HCT116 (cell line): ENCODE data around the gene SLC25A52. TPM values are rescaled to one million over a fixed set of nuclear protein-coding genes. Genes with fewer than 3 reads are reported as not detected.

Experiments
- ATAC-seq: fragments of 200-7000 bp; cut with Tn5 transposase; 2 replicates; pipeline ENCODE4 v1.9.1; 2020; ENCODE audit warnings: mild to moderate bottlenecking, moderate library complexity
- BruUV-seq: library from RNA; stranded (reverse); fragments of 400-500 nt; replicated peaks from 2 replicates; lab custom pipeline; 2021; lab: Mats Ljungman, UMichigan
- CTCF ChIA-PET: fragments of 300-600 bp; sonication (Branson Sonifier 250); formaldehyde crosslinking; loops from one replicate; lab custom pipeline; 2021; ENCODE audit warnings: antibody characterized with exemption; lab: Charles Lee
- POLR2A ChIA-PET: fragments of 300-600, 350-600 bp; sonication (Branson Sonifier 250); formaldehyde crosslinking; loops from one replicate; lab custom pipeline; 2021; ENCODE audit warnings: antibody characterized with exemption; lab: Charles Lee
- RAD21 ChIA-PET, 2 experiments: fragments of 300-600 bp; sonication (Branson Sonifier 250); formaldehyde crosslinking; loops; one replicate each; lab custom pipeline; 2023; ENCODE audit warnings: low total read pairs in 2 of 2; ENCODE audit not compliant: uncharacterized antibody in 2 of 2, unreplicated experiment in 2 of 2, low non-redundant PET in 1 of 2; lab: Charles Lee
- DNase-seq: peaks from one replicate; pipeline ENCODE4 v3.0.0-alpha.2; 2010; ENCODE audit warnings: low read depth, low spot score
- H2AFZ ChIP-seq: fragments of 200-600 bp; shearing (Covaris generic), sonication (generic); 2 replicates; pipeline ENCODE4 v1.6.1; 2017; ENCODE audit warnings: low read depth, mixed run types, mixed read lengths, antibody characterized with exemption, low read length; ENCODE audit not compliant: poor library complexity, severe bottlenecking
- H3K27ac ChIP-seq: 2 replicates; pipeline ENCODE4 v1.5.1; 2012; ENCODE audit warnings: low read depth, low read length
- H3K27me3 ChIP-seq: fragments of 200-600 bp; sonication (generic); 2 replicates; pipeline ENCODE4 v1.6.1; 2016; ENCODE audit warnings: mixed run types, low read length, mixed read lengths; ENCODE audit not compliant: insufficient read depth
- H3K36me3 ChIP-seq, 2 experiments: fragments of 200-500 bp in 1 of 2; fragments of 200-600 bp in 1 of 2; sonication (Bioruptor generic) in 1 of 2; sonication (generic) in 1 of 2; 2 replicates each; pipeline versions ENCODE4 v1.5.1 to v1.6.1; 2014 to 2016; ENCODE audit warnings: low read length in 2 of 2, inconsistent platforms in 1 of 2, mixed read lengths in 1 of 2, mixed run types in 1 of 2; ENCODE audit not compliant: insufficient read depth in 2 of 2, control insufficient read depth in 1 of 2
- H3K4me1 ChIP-seq, 2 experiments: fragments of 200-600 bp in 1 of 2; sonication (generic) in 1 of 2; 2 replicates each; pipeline versions ENCODE4 v1.5.1 to v1.6.1; 2012 to 2017; ENCODE audit warnings: low read length in 2 of 2, inconsistent platforms in 1 of 2, mild to moderate bottlenecking in 1 of 2, mixed read lengths in 1 of 2, mixed run types in 1 of 2, moderate library complexity in 1 of 2; ENCODE audit not compliant: insufficient read depth in 2 of 2, control insufficient read depth in 1 of 2
- H3K4me2 ChIP-seq: fragments of 200-600 bp; sonication (generic); 2 replicates; pipeline ENCODE4 v1.6.1; 2017; ENCODE audit warnings: mixed run types, low read length, mixed read lengths
- H3K4me3 ChIP-seq, 2 experiments: fragments of 200-600 bp in 1 of 2; sonication (generic) in 1 of 2; replicated peaks in 1 of 2; 2 replicates each; pipeline ENCODE4 v1.5.1; 2011 to 2016; ENCODE audit warnings: low read length in 2 of 2, control low read depth in 1 of 2, low read depth in 1 of 2, mild to moderate bottlenecking in 1 of 2, mixed read lengths in 1 of 2, mixed run types in 1 of 2
- H3K79me2 ChIP-seq: fragments of 200-600 bp; sonication (generic); 2 replicates; pipeline ENCODE4 v1.6.1; 2017; ENCODE audit warnings: mild to moderate bottlenecking, mixed run types, low read length, moderate library complexity, mixed read lengths; ENCODE audit not compliant: insufficient read depth
- H3K9ac ChIP-seq: fragments of 200-600 bp; sonication (generic); 2 replicates; pipeline ENCODE4 v1.6.1; 2016; ENCODE audit warnings: low read length, mixed read lengths
- H3K9me2 ChIP-seq: fragments of 200-600 bp; sonication (generic), shearing (Covaris generic); 2 replicates; pipeline ENCODE4 v1.6.1; 2017; ENCODE audit warnings: mixed run types, mild to moderate bottlenecking, moderate library complexity; ENCODE audit not compliant: insufficient read depth
- H3K9me3 ChIP-seq, 2 experiments: fragments of 200-500 bp in 1 of 2; fragments of 200-600 bp in 1 of 2; sonication (Bioruptor generic) in 1 of 2; sonication (generic) in 1 of 2; 2 replicates each; pipeline ENCODE4 v1.6.1; 2014 to 2017; ENCODE audit warnings: low read length in 2 of 2, mixed read lengths in 2 of 2, inconsistent platforms in 1 of 2, low read depth in 1 of 2, mild to moderate bottlenecking in 1 of 2, mixed run types in 1 of 2, moderate library complexity in 1 of 2; ENCODE audit not compliant: control insufficient read depth in 1 of 2, insufficient read depth in 1 of 2
- H4K20me1 ChIP-seq: fragments of 200-600 bp; sonication (generic), shearing (Covaris generic); 2 replicates; pipeline ENCODE4 v1.6.1; 2017; ENCODE audit warnings: mixed run types, mild to moderate bottlenecking, moderate library complexity; ENCODE audit not compliant: insufficient read depth
- CEBPB ChIP-seq: IDR thresholded peaks from 2 replicates; pipeline ENCODE4 v1.6.1; 2012; ENCODE audit warnings: low read depth
- EGR1 ChIP-seq: IDR thresholded peaks from 2 replicates; pipeline ENCODE4 v1.6.1; 2012; ENCODE audit warnings: low read depth
- ELF1 ChIP-seq: IDR thresholded peaks from 2 replicates; pipeline ENCODE4 v1.6.1; 2012; ENCODE audit warnings: low read depth, borderline replicate concordance
- EZH2 ChIP-seq: fragments of 200-600 bp; sonication (generic); IDR thresholded peaks from 2 replicates; pipeline ENCODE4 v1.6.1; 2017; ENCODE audit warnings: antibody characterized with exemption, mixed run types
- EZH2phosphoT487 ChIP-seq: fragments of 200-600 bp; IDR thresholded peaks from 2 replicates; pipeline ENCODE4 v1.6.1; 2018; ENCODE audit warnings: antibody characterized with exemption, borderline replicate concordance
- FOSL1 ChIP-seq: IDR thresholded peaks from 2 replicates; pipeline ENCODE4 v1.6.1; 2012; ENCODE audit warnings: low read depth
- JUND ChIP-seq: IDR thresholded peaks from 2 replicates; pipeline ENCODE4 v1.6.1; 2012
- POLR2A ChIP-seq: IDR thresholded peaks from 2 replicates; pipeline ENCODE4 v1.7.0; 2011; ENCODE audit warnings: borderline replicate concordance; ENCODE audit not compliant: insufficient read depth, insufficient read length; ENCODE audit errors: extremely low read depth
- POLR2AphosphoS5 ChIP-seq: IDR thresholded peaks from 2 replicates; pipeline ENCODE4 v1.6.1; 2011; ENCODE audit warnings: mild to moderate bottlenecking, low read depth, low read length, moderate library complexity
- RAD21 ChIP-seq: IDR thresholded peaks from 2 replicates; pipeline ENCODE4 v1.6.1; 2012; ENCODE audit warnings: low read depth, mild to moderate bottlenecking
- SIN3A ChIP-seq: IDR thresholded peaks from 2 replicates; pipeline ENCODE4 v1.6.1; 2012; ENCODE audit warnings: low read depth
- SP1 ChIP-seq: IDR thresholded peaks from 2 replicates; pipeline ENCODE4 v1.6.1; 2012; ENCODE audit warnings: low read depth
- SRF ChIP-seq: IDR thresholded peaks from 2 replicates; pipeline ENCODE4 v1.6.1; 2012; ENCODE audit warnings: low read depth
- TCF7L2 ChIP-seq: IDR thresholded peaks from 2 replicates; pipeline ENCODE4 v1.7.0; 2011; ENCODE audit warnings: borderline replicate concordance, inconsistent platforms; ENCODE audit not compliant: insufficient read depth, insufficient read length; ENCODE audit errors: extremely low read depth
- ZFX ChIP-seq: fragments of 450-650 bp; IDR thresholded peaks from 2 replicates; pipeline ENCODE4 v1.6.1; 2017
- ZNF274 ChIP-seq: fragments of 200-500 bp; sonication (Bioruptor generic); IDR thresholded peaks from 2 replicates; pipeline ENCODE4 v1.6.1; 2014; ENCODE audit warnings: mild to moderate bottlenecking, low read depth, low read length, inconsistent platforms
- intact Hi-C: fragments of 100-400 bp; cut with micrococcal nuclease; formaldehyde crosslinking; loops from 2 replicates; pipeline ENCODE4 v1.10.0; 2022
- total RNA-seq: library from RNA; stranded (reverse); gene quantifications from one replicate; pipeline ENCODE4 v1.2.1, GENCODE V29; 2021; ENCODE audit not compliant: unreplicated experiment
- TF ChIP-seq, protein P1 (sequence below): IDR thresholded peaks from 2 replicates; pipeline ENCODE4 v1.6.1; 2012
- TF ChIP-seq, protein P2 (sequence below): IDR thresholded peaks from 2 replicates; pipeline ENCODE4 v1.6.1; 2012
- TF ChIP-seq, protein P3 (sequence below): IDR thresholded peaks from 2 replicates; pipeline ENCODE4 v1.6.1; 2012; ENCODE audit warnings: low read depth
- TF ChIP-seq, protein P4 (sequence below), 3 experiments: fragments of 200-600 bp in 1 of 3; sonication (generic) in 1 of 3; IDR thresholded peaks in 2 of 3; conservative IDR thresholded peaks in 1 of 3; 2 replicates each; pipeline ENCODE4 v1.5.1; 2012 to 2017; ENCODE audit warnings: low read depth in 2 of 3, low read length in 2 of 3, antibody characterized with exemption in 1 of 3, borderline replicate concordance in 1 of 3, control low read depth in 1 of 3, mild to moderate bottlenecking in 1 of 3, mixed read lengths in 1 of 3, mixed run types in 1 of 3, moderate library complexity in 1 of 3; ENCODE audit not compliant: insufficient read depth in 1 of 3

Gene SLC25A52
- total RNA-seq, 1 experiment from 2014 or later, result not detected

DNA sequence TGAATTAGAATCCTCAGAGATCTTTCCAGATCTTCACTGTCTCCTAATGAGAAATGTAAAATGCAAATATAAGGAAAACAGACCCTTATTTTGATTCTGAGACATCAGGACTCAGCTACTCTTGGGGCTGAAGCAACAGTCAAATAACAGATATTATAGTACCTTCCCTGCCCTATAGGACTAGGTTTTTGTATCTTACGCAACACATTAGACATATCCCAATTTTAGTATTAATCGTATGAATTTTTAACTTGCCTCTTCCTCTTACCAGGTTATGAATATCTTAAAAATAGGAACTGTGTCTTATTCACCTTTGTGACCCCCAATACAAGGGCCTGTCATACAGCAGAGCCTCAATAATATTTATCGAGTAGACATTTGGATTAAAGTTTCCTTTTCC is 12.0 kb upstream of the SLC25A52 start:
- ChIA-PET POLR2A (no interaction called here), CTCF (no interaction called here), RAD21 (no interaction called here)
- intact Hi-C loops, result no loop called here
- BruUV-seq, result no TSS peak
- Histone ChIP-seq H3K79me2 (no peaks in the 10 kb centered on the region), H3K9me2 (no peaks in the 10 kb centered on the region), H3K27me3 (no peaks in the 10 kb centered on the region), H3K9ac (no peak overlapping the region), H3K4me3 (no peak overlapping the region), H3K9me3 (no peaks in the 10 kb centered on the region), H3K4me1 (no peaks in the 10 kb centered on the region), H3K4me2 (no peak overlapping the region), H3K27ac (no peak overlapping the region), H4K20me1 (no peaks in the 10 kb centered on the region), H3K36me3 (no peaks in the 10 kb centered on the region), H2AFZ (no peak overlapping the region)
- ATAC-seq, result no peak
- TF ChIP-seq EZH2 (no peak), EZH2phosphoT487 (no peak), RAD21 (no peak), FOSL1 (no peak), EGR1 (no peak), SP1 (no peak), JUND (no peak), POLR2AphosphoS5 (no peak), POLR2A (no peak), SRF (no peak), CEBPB (no peak), ELF1 (no peak), SIN3A (no peak), ZNF274 (no peak), ZFX (no peak), TCF7L2 (no peak)
- TF ChIP-seq, protein P1, sequence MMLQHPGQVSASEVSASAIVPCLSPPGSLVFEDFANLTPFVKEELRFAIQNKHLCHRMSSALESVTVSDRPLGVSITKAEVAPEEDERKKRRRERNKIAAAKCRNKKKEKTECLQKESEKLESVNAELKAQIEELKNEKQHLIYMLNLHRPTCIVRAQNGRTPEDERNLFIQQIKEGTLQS, result no peak
- TF ChIP-seq, protein P2, sequence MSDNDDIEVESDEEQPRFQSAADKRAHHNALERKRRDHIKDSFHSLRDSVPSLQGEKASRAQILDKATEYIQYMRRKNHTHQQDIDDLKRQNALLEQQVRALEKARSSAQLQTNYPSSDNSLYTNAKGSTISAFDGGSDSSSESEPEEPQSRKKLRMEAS, result no peak
- TF ChIP-seq, protein P3, sequence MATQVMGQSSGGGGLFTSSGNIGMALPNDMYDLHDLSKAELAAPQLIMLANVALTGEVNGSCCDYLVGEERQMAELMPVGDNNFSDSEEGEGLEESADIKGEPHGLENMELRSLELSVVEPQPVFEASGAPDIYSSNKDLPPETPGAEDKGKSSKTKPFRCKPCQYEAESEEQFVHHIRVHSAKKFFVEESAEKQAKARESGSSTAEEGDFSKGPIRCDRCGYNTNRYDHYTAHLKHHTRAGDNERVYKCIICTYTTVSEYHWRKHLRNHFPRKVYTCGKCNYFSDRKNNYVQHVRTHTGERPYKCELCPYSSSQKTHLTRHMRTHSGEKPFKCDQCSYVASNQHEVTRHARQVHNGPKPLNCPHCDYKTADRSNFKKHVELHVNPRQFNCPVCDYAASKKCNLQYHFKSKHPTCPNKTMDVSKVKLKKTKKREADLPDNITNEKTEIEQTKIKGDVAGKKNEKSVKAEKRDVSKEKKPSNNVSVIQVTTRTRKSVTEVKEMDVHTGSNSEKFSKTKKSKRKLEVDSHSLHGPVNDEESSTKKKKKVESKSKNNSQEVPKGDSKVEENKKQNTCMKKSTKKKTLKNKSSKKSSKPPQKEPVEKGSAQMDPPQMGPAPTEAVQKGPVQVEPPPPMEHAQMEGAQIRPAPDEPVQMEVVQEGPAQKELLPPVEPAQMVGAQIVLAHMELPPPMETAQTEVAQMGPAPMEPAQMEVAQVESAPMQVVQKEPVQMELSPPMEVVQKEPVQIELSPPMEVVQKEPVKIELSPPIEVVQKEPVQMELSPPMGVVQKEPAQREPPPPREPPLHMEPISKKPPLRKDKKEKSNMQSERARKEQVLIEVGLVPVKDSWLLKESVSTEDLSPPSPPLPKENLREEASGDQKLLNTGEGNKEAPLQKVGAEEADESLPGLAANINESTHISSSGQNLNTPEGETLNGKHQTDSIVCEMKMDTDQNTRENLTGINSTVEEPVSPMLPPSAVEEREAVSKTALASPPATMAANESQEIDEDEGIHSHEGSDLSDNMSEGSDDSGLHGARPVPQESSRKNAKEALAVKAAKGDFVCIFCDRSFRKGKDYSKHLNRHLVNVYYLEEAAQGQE, result no peak
- TF ChIP-seq, protein P4, sequence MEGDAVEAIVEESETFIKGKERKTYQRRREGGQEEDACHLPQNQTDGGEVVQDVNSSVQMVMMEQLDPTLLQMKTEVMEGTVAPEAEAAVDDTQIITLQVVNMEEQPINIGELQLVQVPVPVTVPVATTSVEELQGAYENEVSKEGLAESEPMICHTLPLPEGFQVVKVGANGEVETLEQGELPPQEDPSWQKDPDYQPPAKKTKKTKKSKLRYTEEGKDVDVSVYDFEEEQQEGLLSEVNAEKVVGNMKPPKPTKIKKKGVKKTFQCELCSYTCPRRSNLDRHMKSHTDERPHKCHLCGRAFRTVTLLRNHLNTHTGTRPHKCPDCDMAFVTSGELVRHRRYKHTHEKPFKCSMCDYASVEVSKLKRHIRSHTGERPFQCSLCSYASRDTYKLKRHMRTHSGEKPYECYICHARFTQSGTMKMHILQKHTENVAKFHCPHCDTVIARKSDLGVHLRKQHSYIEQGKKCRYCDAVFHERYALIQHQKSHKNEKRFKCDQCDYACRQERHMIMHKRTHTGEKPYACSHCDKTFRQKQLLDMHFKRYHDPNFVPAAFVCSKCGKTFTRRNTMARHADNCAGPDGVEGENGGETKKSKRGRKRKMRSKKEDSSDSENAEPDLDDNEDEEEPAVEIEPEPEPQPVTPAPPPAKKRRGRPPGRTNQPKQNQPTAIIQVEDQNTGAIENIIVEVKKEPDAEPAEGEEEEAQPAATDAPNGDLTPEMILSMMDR (IDR thresholded peaks at IDR 0.05 in 2 of 3, conservative IDR thresholded peaks at IDR 0.05 in 1 of 3; ENCODE audit: borderline replicate concordance in 1 of 3, insufficient read depth in 1 of 3, low read depth in 2 of 3, low read length in 2 of 3), result no peak
- DNase-seq, result no peak
